Fibroblast of villous mesenchyme (primary cell): ENCODE results near the gene PNLIPRP3. TPM values are rescaled to one million over a fixed set of nuclear protein-coding genes. Genes with fewer than 3 reads are reported as not detected.

Experiments
- DNase-seq: peaks from one replicate; pipeline ENCODE4 v3.0.0-alpha.2; 2010; ENCODE audit warnings: low read depth
- H3K4me3 ChIP-seq: 2 replicates; pipeline ENCODE4 v1.5.1; 2011; ENCODE audit warnings: low read depth, mild to moderate bottlenecking, low read length
- CTCF ChIP-seq: IDR thresholded peaks from 2 replicates; pipeline ENCODE4 v1.5.1; 2012; ENCODE audit warnings: low read depth, mild to moderate bottlenecking, low read length; ENCODE audit not compliant: insufficient read depth
- total RNA-seq: library from RNA; depleted of rRNA; stranded (reverse); fragments of >200 nt; gene quantifications from 2 replicates; pipeline ENCODE4 v1.2.3, GENCODE V29; 2012

The PNLIPRP3 gene
- total RNA-seq, 1 donor, result not detected

- no peak for DNase-seq
- no peak overlapping the region for H3K4me3 ChIP-seq
- no peak for TF ChIP-seq CTCF
Observed at GRCh38 chr10:116450861-116451260, 23.2 kb downstream of the PNLIPRP3 start.

- TF ChIP-seq CTCF, result no peak
- no peak for DNase-seq
- no peak overlapping the region for H3K4me3 ChIP-seq
Observed at GRCh38 chr10:116451711-116452337, 24.2 kb downstream of the PNLIPRP3 start.

GRCh38 chr10:116452338-116452720 is 24.7 kb downstream of the PNLIPRP3 start:
- TF ChIP-seq CTCF, result no peak
- no peak overlapping the region for H3K4me3 ChIP-seq
- DNase-seq, result no peak

- H3K4me3 ChIP-seq, result no peak overlapping the region
- TF ChIP-seq CTCF, result no peak
- DNase-seq, result no peak
Observed at GRCh38 chr10:116457488-116457887, 29.8 kb downstream of the PNLIPRP3 start.

GRCh38 chr10:116460219-116460618 is 32.6 kb downstream of the PNLIPRP3 start:
- no peak overlapping the region for H3K4me3 ChIP-seq
- no peak for TF ChIP-seq CTCF
- no peak for DNase-seq

GRCh38 chr10:116461680-116462079 is 34.0 kb downstream of the PNLIPRP3 start:
- no peak for TF ChIP-seq CTCF
- H3K4me3 ChIP-seq, result no peak overlapping the region
- DNase-seq, result no peak

GRCh38 chr10:116464257-116464656 is 36.6 kb downstream of the PNLIPRP3 start:
- H3K4me3 ChIP-seq, result no peak overlapping the region
- TF ChIP-seq CTCF, result no peak
- no peak for DNase-seq
